Esophagus muscularis mucosa (tissue), 4 donors: ENCODE measurements around the gene ATP10B. TPM values are rescaled to one million over a fixed set of nuclear protein-coding genes. Genes with fewer than 3 reads are reported as not detected.

Experiments
- DNase-seq: peaks from one replicate; pipeline ENCODE4 v3.0.0-alpha.2; 2017; ENCODE audit errors: extremely low spot score
- H3K27ac ChIP-seq, 4 donors: fragments of 200-600 bp; sonication (generic); replicated peaks in 1 of 4; 1 replicate in 3 of 4; 2 replicates in 1 of 4; pipeline ENCODE4 v1.5.1; 2016 to 2019; ENCODE audit warnings: mild to moderate bottlenecking in 1 of 4
- H3K27me3 ChIP-seq, 4 donors: fragments of 200-600 bp; sonication (generic); one replicate each; pipeline versions ENCODE4 v1.5.1 to v1.6.0; 2016 to 2019
- H3K36me3 ChIP-seq, 4 donors: fragments of 200-600 bp; sonication (generic); one replicate each; pipeline ENCODE4 v1.5.1; 2016 to 2019
- H3K4me1 ChIP-seq, 4 donors: fragments of 200-600 bp; sonication (generic); one replicate each; pipeline ENCODE4 v1.5.1; 2016 to 2019
- H3K4me3 ChIP-seq, 4 donors: fragments of 200-600 bp; sonication (generic); 1 replicate in 2 of 4; 2 replicates in 2 of 4; pipeline ENCODE4 v1.5.1; 2016 to 2019; ENCODE audit warnings: mild to moderate bottlenecking in 4 of 4, moderate library complexity in 1 of 4
- H3K9me3 ChIP-seq, 4 donors: fragments of 200-600 bp; sonication (generic); 1 replicate in 3 of 4; 2 replicates in 1 of 4; pipeline ENCODE4 v1.5.1; 2016 to 2019
- EP300 ChIP-seq: sonication (generic); formaldehyde crosslinking; IDR thresholded peaks from one replicate; pipeline ENCODE4 v1.6.1; 2017; ENCODE audit warnings: antibody characterized with exemption
- POLR2A ChIP-seq: fragments of 450-650 bp; IDR thresholded peaks from one replicate; pipeline ENCODE4 v1.6.1; 2017; ENCODE audit warnings: antibody characterized with exemption, moderate library complexity, mild to moderate bottlenecking, low read depth
- POLR2AphosphoS5 ChIP-seq, 2 donors: sonication (generic); formaldehyde crosslinking; IDR thresholded peaks; one replicate each; pipeline ENCODE4 v1.6.1; 2017; ENCODE audit warnings: antibody characterized with exemption in 2 of 2
- WGBS: methylation state at CpG from one replicate; pipeline ENCODE4 v1.1.5; 2018; 5-methylcytosine and 5-hydroxymethylcytosine counted together
- intact Hi-C: fragments of 100-400 bp; cut with DNase I; formaldehyde crosslinking; loops from one replicate; pipeline ENCODE4 v1.15.1; 2023
- total RNA-seq, 4 donors: library from RNA; depleted of rRNA; stranded (reverse); fragments of >200 nt; gene quantifications; one replicate each; pipeline versions ENCODE4 v1.1.0 to v1.2.1, GENCODE V29; 2016
- TF ChIP-seq, protein P1 (sequence below), 3 experiments: fragments of 200-600 bp in 2 of 3; fragments of 450-650 bp in 1 of 3; sonication (generic) in 2 of 3; IDR thresholded peaks; one replicate each; pipeline ENCODE4 v1.5.1; 2017 to 2019; ENCODE audit warnings: antibody characterized with exemption in 3 of 3, mild to moderate bottlenecking in 2 of 3, moderate library complexity in 1 of 3

ATP10B gene
- total RNA-seq, 4 donors from 2014 or later, result 0.42 to 1.1 (median 0.79) TPM

DNA sequence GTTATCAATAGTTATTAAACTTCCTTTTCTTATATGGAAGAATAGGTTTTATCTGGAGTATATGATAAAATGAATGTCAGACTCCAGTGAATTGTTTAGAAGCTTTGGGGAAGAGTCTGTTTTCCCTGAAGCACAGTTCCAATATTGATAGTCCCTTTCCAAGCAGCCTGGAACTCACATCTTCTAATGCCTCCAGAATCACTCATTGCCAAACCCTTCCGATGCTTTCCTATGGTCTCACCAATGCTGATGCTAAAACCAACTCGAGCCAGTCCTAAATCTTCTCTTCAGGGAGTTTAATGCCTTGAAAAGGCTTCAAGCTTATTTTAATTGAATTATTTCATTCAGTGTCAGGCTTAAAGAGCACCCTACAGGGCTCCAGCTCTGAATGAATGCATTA is 309.2 kb downstream of the ATP10B start:
- WGBS, result 86% methylated on average over 2 of the region's 2 CpGs
- DNase-seq, result no peak
- no peak for TF ChIP-seq POLR2AphosphoS5 (IDR thresholded peaks at IDR 0.05)
- no peak for TF ChIP-seq POLR2A
- TF ChIP-seq EP300, result no peak
- Histone ChIP-seq H3K36me3 (no peaks in the 10 kb centered on the region), H3K4me1 (no peaks in the 10 kb centered on the region), H3K27ac (no peak overlapping the region), H3K27me3 (peaks cover 0 to 9% (median 0%) of the 10 kb centered on the region in 4 donors), H3K4me3 (no peak overlapping the region), H3K9me3 (no peaks in the 10 kb centered on the region)
- intact Hi-C loops, result no loop called here

DNA sequence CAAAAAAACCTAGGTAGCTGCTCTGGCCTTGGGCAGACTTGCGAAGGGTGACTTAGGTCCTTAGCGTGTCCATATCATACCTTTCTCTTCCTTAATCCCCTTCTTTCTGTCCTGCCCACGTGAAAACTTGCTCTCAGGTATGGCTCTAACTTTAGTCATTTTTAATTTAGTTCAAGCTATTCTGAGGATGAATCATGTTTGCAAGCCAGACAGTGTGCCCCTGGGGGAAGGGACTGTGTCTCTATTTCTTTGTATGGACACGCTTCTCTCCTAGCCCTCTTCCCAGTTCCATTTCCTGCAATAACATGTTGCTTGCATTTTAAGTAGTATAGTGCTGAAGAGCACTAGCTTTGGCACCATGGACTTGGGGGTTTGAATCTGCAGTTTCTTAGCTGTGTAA is 309.7 kb downstream of the ATP10B start:
- DNase-seq, result no peak
- Histone ChIP-seq H3K4me1 (no peaks in the 10 kb centered on the region), H3K36me3 (no peaks in the 10 kb centered on the region), H3K27ac (no peak overlapping the region), H3K9me3 (no peaks in the 10 kb centered on the region), H3K27me3 (peaks cover 0 to 9% (median 0%) of the 10 kb centered on the region in 4 donors), H3K4me3 (no peak overlapping the region)
- WGBS, result 82% methylated on average over 4 of the region's 4 CpGs
- TF ChIP-seq, protein P1, sequence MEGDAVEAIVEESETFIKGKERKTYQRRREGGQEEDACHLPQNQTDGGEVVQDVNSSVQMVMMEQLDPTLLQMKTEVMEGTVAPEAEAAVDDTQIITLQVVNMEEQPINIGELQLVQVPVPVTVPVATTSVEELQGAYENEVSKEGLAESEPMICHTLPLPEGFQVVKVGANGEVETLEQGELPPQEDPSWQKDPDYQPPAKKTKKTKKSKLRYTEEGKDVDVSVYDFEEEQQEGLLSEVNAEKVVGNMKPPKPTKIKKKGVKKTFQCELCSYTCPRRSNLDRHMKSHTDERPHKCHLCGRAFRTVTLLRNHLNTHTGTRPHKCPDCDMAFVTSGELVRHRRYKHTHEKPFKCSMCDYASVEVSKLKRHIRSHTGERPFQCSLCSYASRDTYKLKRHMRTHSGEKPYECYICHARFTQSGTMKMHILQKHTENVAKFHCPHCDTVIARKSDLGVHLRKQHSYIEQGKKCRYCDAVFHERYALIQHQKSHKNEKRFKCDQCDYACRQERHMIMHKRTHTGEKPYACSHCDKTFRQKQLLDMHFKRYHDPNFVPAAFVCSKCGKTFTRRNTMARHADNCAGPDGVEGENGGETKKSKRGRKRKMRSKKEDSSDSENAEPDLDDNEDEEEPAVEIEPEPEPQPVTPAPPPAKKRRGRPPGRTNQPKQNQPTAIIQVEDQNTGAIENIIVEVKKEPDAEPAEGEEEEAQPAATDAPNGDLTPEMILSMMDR (IDR thresholded peaks at IDR 0.05), result no peak
- intact Hi-C loops, result no loop called here

DNA sequence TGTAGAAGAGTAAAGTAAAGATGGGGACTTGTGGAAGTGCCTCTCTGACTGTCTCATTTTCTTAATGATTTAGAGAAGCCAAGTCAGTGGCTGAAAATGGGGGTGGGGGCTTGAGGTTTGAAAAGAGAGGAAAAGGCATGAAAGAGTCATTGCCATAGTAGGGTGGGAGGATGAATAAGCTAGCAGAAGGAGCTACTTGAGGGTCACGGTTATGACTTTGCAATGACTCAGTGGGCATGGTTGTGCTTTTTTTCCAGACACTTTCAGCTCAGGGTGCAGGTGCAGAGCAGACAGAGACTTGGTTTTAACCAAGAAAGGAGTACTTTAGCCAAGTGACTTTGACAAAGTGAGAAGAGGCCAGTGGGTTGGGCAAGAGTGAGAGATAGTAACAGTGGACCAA is 312.6 kb downstream of the ATP10B start:
- no peak overlapping the region for H3K27ac ChIP-seq
- no peaks in the 10 kb centered on the region for H3K36me3 ChIP-seq
- no peaks in the 10 kb centered on the region for H3K4me1 ChIP-seq
- TF ChIP-seq, protein P1 (IDR thresholded peaks at IDR 0.05), result no peak
- TF ChIP-seq POLR2A, result no peak
- TF ChIP-seq EP300, result no peak
- TF ChIP-seq POLR2AphosphoS5 (IDR thresholded peaks at IDR 0.05), result no peak
- no peak for DNase-seq
- H3K4me3 ChIP-seq, result no peak overlapping the region
- no peaks in the 10 kb centered on the region for H3K9me3 ChIP-seq
- intact Hi-C loops, result no loop called here
- peaks cover 0 to 6% (median 0%) of the 10 kb centered on the region in 4 donors for H3K27me3 ChIP-seq
- WGBS, result 79% methylated on average over 1 of the region's 1 CpG

DNA sequence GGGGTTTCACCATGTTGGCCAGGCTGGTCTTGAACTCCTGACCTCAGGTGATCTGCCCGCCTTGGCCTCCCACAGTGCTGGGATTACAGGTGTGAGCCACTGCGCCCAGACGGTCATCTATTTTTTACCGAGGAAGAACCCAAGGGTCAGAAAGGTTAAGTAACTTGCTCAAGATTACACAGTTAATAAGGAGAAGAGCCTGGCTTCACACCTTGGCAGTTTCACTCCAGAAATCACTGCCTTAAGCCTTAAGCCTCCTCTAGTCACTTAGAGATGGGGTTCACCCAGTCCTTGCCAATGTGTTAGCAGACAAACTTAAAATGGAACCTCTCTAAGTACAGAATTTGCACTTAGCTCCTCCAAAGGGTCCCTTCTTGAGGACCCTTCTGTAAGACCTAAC is 314.1 kb downstream of the ATP10B start:
- intact Hi-C loops, result no loop called here
- no peaks in the 10 kb centered on the region for H3K36me3 ChIP-seq
- TF ChIP-seq POLR2AphosphoS5 (IDR thresholded peaks at IDR 0.05) (no peak), EP300 (no peak), POLR2A (no peak)
- TF ChIP-seq, protein P1 (IDR thresholded peaks at IDR 0.05), result no peak
- peaks cover 0 to 6% (median 0%) of the 10 kb centered on the region in 4 donors for H3K27me3 ChIP-seq
- no peak overlapping the region for H3K27ac ChIP-seq
- no peaks in the 10 kb centered on the region for H3K4me1 ChIP-seq
- WGBS, result 100% methylated on average over 4 of the region's 4 CpGs
- DNase-seq, result no peak
- no peak overlapping the region for H3K4me3 ChIP-seq
- H3K9me3 ChIP-seq, result no peaks in the 10 kb centered on the region

DNA sequence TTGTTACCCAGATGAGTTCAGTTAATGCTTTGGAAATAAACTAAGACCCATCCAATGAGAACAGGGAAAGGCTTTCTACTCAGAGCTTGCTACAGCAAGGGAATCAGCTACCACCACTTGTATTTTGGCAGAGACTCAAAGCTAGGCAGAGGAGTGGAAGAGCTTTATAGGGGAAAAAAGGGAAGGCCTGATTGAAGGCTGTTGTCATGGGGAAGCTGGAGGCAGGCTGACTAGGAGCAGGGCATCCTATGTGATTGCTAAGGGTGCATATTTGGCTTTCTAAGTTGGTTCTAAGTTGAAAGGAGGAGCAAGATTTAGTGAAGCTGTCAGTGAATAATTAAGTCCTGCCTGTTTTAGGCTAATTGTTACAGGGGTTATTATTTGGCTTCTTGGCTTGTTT is 314.9 kb downstream of the ATP10B start:
- Histone ChIP-seq H3K9me3 (no peaks in the 10 kb centered on the region), H3K27me3 (peaks cover 0 to 6% (median 0%) of the 10 kb centered on the region in 4 donors), H3K4me3 (no peak overlapping the region), H3K36me3 (no peaks in the 10 kb centered on the region), H3K4me1 (no peaks in the 10 kb centered on the region), H3K27ac (no peak overlapping the region)
- DNase-seq, result no peak
- intact Hi-C loops, result no loop called here
- no peak for TF ChIP-seq EP300

DNA sequence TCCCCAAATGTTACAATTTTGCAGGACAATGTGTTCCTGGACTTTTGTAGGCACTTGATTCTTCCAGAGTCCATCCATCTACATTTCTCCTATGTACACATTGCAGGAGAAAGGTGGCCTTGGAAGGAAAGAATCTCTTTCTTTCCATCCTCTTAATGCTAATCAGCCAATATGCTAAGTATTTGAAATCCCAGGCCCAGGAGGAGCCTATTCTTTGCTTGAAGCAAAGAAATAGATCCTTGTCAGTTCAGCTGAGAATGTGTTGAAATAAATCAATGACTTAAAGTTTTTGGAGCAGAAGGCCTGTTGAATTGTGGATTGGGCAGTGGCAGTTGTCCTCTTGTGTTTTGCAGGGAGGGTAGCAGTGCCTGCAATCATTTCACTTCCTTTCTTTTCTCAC is 317.1 kb downstream of the ATP10B start:
- no peak for TF ChIP-seq POLR2A
- no peak for TF ChIP-seq POLR2AphosphoS5 (IDR thresholded peaks at IDR 0.05)
- no peak for TF ChIP-seq EP300
- H3K27me3 ChIP-seq, result peaks cover 0 to 6% (median 0%) of the 10 kb centered on the region in 4 donors
- no peaks in the 10 kb centered on the region for H3K4me1 ChIP-seq
- H3K4me3 ChIP-seq, result no peak overlapping the region
- no peak for DNase-seq
- intact Hi-C loops, result no loop called here
- H3K9me3 ChIP-seq, result no peaks in the 10 kb centered on the region
- no peak overlapping the region for H3K27ac ChIP-seq
- no peaks in the 10 kb centered on the region for H3K36me3 ChIP-seq
